NK-92 treated with Interleukin-12 subunit alpha and Interleukin-12 subunit beta, amount 100 ng/mL, for 24 hours (cell line): Measurements from ENCODE around the gene RAB11FIP4.

Experiments used
- DNase-seq: peaks from one replicate; lab custom pipeline; 2025; lab: John Stamatoyannopoulos, UW

Gene RAB11FIP4

GRCh38 chr17:31549525-31550388, 158.3 kb downstream of the RAB11FIP4 start:
- peak; percentile 91 for DNase-seq

- DNase-seq, result no peak
Observed at GRCh38 chr17:31550389-31551056, 159.0 kb downstream of the RAB11FIP4 start.

GRCh38 chr17:31552568-31552967, 161.1 kb downstream of the RAB11FIP4 start:
- no peak for DNase-seq

- DNase-seq, result no peak
Observed at GRCh38 chr17:31553506-31553905, 162.0 kb downstream of the RAB11FIP4 start.

GRCh38 chr17:31554930-31555329, 163.5 kb downstream of the RAB11FIP4 start:
- no peak for DNase-seq

GRCh38 chr17:31556969-31557645, 165.6 kb downstream of the RAB11FIP4 start:
- no peak for DNase-seq

GRCh38 chr17:31558748-31559583, 167.5 kb downstream of the RAB11FIP4 start:
- peak; percentile 21 for DNase-seq

GRCh38 chr17:31559584-31560501, 168.4 kb downstream of the RAB11FIP4 start:
- no peak for DNase-seq

- no peak for DNase-seq
Observed at GRCh38 chr17:31560616-31561235, 169.3 kb downstream of the RAB11FIP4 start.

GRCh38 chr17:31561469-31562375, 170.2 kb downstream of the RAB11FIP4 start:
- no peak for DNase-seq

- DNase-seq, result no peak
Observed at GRCh38 chr17:31562376-31562840, 170.9 kb downstream of the RAB11FIP4 start.

GRCh38 chr17:31564291-31564690, 172.8 kb downstream of the RAB11FIP4 start:
- no peak for DNase-seq

GRCh38 chr17:31564883-31565301, 173.4 kb downstream of the RAB11FIP4 start:
- DNase-seq, result no peak

GRCh38 chr17:31565652-31566051, 174.2 kb downstream of the RAB11FIP4 start:
- no peak for DNase-seq

- DNase-seq, result no peak
Observed at GRCh38 chr17:31566247-31566991, 174.9 kb downstream of the RAB11FIP4 start.

- no peak for DNase-seq
Observed at GRCh38 chr17:31566992-31567373, 175.5 kb downstream of the RAB11FIP4 start.

- no peak for DNase-seq
Observed at GRCh38 chr17:31568121-31568520, 176.6 kb downstream of the RAB11FIP4 start.

GRCh38 chr17:31568539-31568938, 177.1 kb downstream of the RAB11FIP4 start:
- DNase-seq, result no peak
